Measurements from ENCODE around the gene PTGDS.

The PTGDS gene

GRCh38 chr9:136958473-136958872 is 18.8 kb upstream of the PTGDS start:
- Histone ChIP-seq H3K4me3 (replicated peaks; ENCODE audit: low read depth, low read length) (no peak overlapping the region), H3K36me3 (ENCODE audit: control insufficient read depth, insufficient read depth, low read length) (no peaks in the 10 kb centered on the region), H3K27me3 (replicated peaks; ENCODE audit: control insufficient read depth, insufficient read depth, low read length) (peaks cover 1% of the 10 kb centered on the region; the same call in 1 of the 2 replicates)
- TF ChIP-seq CTCF (IDR thresholded peaks at IDR 0.05; ENCODE audit: insufficient read depth, low read length, poor library complexity, severe bottlenecking): no peak
- DNase-seq (ENCODE audit: extremely low read depth, insufficient read length): no peak

GRCh38 chr9:136958898-136959850 is 18.1 kb upstream of the PTGDS start:
- TF ChIP-seq CTCF (IDR thresholded peaks at IDR 0.05; ENCODE audit: insufficient read depth, low read length, poor library complexity, severe bottlenecking): no peak
- peaks cover 1% of the 10 kb centered on the region; the same call in 1 of the 2 replicates for H3K27me3 ChIP-seq (replicated peaks; ENCODE audit: control insufficient read depth, insufficient read depth, low read length)

GRCh38 chr9:136960212-136960937 is 16.9 kb upstream of the PTGDS start:
- Histone ChIP-seq H3K27me3 (replicated peaks; ENCODE audit: control insufficient read depth, insufficient read depth, low read length) (no peaks in the 10 kb centered on the region; the same call in 1 of the 2 replicates), H3K4me3 (replicated peaks; ENCODE audit: low read depth, low read length) (no peak overlapping the region), H3K36me3 (ENCODE audit: control insufficient read depth, insufficient read depth, low read length) (no peaks in the 10 kb centered on the region)
- TF ChIP-seq CTCF (IDR thresholded peaks at IDR 0.05; ENCODE audit: insufficient read depth, low read length, poor library complexity, severe bottlenecking): no peak
- DNase-seq (ENCODE audit: extremely low read depth, insufficient read length): no peak

More at GRCh38 chr9:136958898-136959850, 18.1 kb upstream of the PTGDS start:
- no peak for DNase-seq (ENCODE audit: extremely low read depth, insufficient read length)
- Histone ChIP-seq H3K36me3 (ENCODE audit: control insufficient read depth, insufficient read depth, low read length) (no peaks in the 10 kb centered on the region), H3K4me3 (replicated peaks; ENCODE audit: low read depth, low read length) (no peak overlapping the region)

GRCh38 chr9:136960938-136961275 is 16.4 kb upstream of the PTGDS start:
- Histone ChIP-seq H3K36me3 (ENCODE audit: control insufficient read depth, insufficient read depth, low read length) (no peaks in the 10 kb centered on the region), H3K27me3 (replicated peaks; ENCODE audit: control insufficient read depth, insufficient read depth, low read length) (no peaks in the 10 kb centered on the region; the same call in 1 of the 2 replicates), H3K4me3 (replicated peaks; ENCODE audit: low read depth, low read length) (no peak overlapping the region)
- no peak for DNase-seq (ENCODE audit: extremely low read depth, insufficient read length)
- TF ChIP-seq CTCF (IDR thresholded peaks at IDR 0.05; ENCODE audit: insufficient read depth, low read length, poor library complexity, severe bottlenecking): no peak

GRCh38 chr9:136961279-136962065 is 15.8 kb upstream of the PTGDS start:
- no peaks in the 10 kb centered on the region for H3K36me3 ChIP-seq (ENCODE audit: control insufficient read depth, insufficient read depth, low read length)
- no peak overlapping the region for H3K4me3 ChIP-seq (replicated peaks; ENCODE audit: low read depth, low read length)
- no peak for DNase-seq (ENCODE audit: extremely low read depth, insufficient read length)
- H3K27me3 ChIP-seq (replicated peaks; ENCODE audit: control insufficient read depth, insufficient read depth, low read length): no peaks in the 10 kb centered on the region; the same call in 1 of the 2 replicates
- TF ChIP-seq CTCF (IDR thresholded peaks at IDR 0.05; ENCODE audit: insufficient read depth, low read length, poor library complexity, severe bottlenecking): no peak

Data from GM06990 (cell line).